NCI-H2029 (cell line): Measurements from ENCODE around the gene RAI14.
A peak's percentile ranks its signal among the peaks of the same experiment; 100 is the strongest.

ENCODE experiments used
- DNase-seq: peaks from one replicate; lab custom pipeline; 2025; lab: John Stamatoyannopoulos, UW

RAI14 gene

DNA sequence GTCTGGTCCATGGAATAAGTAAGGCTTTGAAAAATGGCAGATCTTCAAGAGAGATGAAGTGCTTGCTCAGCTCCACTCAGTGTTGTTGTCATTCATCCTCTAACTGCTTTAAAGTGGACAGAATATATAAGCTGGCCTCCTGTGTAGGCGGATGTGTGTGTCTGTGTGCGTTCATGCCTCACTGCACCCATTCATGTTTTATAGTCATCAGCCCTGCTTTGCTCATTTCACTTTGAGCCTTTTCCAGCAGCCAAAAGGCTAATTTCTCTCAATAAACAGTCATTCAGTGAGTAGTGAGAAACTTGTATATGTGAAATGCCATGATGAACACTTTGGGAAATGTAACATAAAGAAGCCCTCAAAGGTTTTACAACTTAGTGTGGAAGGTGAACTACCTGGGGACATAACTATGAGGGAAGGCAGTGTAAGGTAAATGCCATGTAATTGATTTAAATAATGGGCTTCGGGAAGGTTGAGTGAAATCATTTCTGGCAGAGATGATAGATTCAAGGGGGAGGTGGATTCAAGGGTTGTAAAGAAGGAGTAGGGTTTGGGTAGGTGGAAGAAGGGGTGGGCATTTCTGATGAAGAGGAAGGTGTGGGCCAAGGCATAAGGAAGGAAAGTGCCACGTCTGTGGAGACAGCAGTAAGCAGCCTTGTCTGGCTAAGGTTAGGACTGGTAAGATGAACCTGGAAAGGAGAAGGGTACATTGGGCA is 198.5 kb downstream of the RAI14 start:
- peak; percentile 89 for DNase-seq

DNA sequence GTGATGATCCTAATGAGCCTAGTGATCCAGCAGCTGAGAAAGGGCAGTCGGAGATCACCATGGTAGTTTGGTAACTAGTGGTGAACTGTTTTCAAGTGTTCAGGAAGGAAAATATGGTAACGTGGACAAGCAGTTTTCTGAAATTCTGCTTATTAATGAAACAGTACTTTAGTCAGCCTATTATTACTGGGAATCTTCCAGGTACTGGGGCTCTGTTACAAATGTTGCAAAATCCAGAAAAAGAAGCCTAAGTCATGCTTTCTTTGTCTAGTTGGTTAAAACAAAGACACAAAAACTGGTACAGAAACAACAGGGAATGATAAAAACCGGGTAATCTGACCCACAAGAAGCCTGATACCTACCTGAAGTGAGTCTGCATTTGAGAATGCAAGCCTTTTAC is 201.0 kb downstream of the RAI14 start:
- DNase-seq: no peak

DNA sequence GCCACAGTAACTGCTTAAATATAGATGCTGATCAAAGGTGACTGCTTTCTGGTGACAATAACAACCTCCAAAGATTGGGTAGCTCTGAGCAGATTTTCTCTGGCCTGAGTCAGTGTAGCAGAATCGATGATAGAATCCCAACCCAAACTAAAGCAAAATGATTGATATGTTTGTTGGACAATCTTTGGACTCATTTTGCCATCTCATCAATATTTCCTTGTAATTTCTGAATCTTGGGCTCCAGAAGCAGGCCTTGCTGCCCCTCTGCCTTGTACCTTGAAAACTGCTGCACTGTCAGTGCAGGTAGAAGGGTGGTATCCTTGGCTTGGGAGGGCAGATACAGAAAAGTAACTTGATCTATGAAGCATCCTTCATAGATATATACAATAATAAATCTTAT is 201.8 kb downstream of the RAI14 start:
- DNase-seq: no peak

DNA sequence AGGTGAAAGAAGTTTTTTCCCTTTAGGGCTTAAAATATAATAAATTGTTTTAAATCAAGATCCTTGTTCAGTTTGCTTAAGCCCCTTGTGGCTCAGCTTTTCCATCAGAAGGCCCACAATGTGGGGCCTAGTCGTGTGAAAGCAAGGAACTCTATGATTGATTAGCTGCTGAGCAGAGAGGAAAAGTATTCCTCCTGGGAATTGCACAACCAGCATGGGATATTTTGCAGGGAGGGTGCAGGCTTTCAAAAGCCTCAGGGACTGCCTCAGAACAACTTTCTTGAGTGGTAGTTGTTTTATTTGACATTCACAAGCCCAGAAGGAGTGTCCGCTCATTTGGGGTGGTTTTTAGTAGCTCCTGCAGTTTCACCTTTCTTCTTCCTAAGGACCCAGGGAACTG is 202.7 kb downstream of the RAI14 start:
- no peak for DNase-seq

DNA sequence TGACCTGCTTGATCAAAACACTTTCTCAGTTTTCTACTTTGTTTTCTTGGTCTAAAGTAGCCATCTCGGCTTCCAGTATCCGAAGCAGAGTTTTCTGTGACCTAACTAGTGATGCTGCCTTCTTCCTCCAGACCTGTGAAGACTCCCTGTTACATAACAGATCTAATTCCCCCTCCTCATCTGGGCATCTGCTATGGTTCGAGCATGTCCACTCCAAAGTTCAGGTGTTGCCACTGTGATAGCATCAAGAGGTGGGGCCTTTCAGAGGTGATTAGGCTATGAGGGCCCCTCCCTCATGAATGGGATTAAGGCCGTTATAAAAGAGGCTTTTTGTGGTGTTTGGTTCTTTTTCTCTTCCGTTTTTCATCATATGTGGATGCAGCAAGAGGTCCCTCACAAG is 203.1 kb downstream of the RAI14 start:
- DNase-seq: no peak

DNA sequence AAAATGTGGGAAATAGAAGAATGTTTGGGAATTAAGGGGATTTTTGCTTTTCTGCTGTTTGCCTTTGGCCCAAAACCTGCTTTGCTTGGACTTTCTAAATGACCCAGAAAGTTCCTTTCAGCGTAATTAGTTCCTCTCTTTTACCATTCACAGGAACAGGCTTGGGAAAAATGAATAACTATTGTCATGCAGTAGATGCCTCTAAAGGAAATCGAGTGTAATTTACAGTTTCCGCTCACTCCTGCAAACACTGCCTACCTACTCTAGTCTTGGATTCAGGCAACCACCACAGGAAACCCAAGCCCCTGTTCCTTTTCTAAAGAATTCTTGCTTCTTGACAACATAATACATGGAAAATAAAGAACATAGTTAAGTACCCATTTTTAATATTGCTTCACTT is 207.8 kb downstream of the RAI14 start:
- no peak for DNase-seq

DNA sequence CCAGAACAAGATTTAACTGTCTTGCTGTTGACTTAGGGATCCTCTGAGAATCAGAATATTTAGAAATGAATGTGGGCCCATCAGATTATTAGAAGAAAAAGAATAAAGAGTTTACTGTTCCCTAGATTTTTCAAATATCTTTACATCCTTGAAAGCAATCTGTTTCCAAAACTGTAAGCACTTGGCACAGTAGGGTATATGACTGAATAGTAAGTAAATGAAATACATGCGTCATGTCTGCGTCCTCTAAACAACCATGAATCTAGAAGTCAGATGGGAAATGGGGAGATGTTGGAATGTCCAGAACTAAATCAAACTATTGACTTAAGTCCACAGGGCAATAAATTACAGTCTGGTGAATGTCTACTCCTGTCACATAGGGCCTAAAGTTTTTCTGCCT is 209.0 kb downstream of the RAI14 start:
- no peak for DNase-seq

DNA sequence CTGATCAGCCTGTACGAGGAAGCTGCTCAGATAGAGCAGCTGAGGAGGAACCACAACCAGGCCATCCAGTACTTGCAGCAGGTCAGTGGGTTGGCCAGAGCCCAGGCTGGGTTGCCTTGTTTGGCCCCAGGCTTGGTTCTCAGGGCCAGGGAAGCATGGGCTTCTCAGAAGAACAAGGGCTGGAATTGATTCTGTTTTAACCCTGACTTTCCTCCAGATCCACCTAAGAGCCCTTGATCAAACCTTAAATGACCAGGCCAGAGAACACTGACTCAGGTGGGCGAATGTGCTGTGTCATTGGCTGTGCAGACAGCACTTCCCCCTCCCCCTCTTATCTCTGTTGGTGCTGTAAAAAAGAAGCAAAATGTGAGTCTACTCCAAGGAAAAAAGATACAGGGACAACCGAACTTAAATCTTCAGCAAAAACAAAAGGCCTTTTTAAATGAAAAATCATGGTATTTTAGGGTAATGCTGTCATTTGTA is 210.9 kb downstream of the RAI14 start:
- no peak for DNase-seq

DNA sequence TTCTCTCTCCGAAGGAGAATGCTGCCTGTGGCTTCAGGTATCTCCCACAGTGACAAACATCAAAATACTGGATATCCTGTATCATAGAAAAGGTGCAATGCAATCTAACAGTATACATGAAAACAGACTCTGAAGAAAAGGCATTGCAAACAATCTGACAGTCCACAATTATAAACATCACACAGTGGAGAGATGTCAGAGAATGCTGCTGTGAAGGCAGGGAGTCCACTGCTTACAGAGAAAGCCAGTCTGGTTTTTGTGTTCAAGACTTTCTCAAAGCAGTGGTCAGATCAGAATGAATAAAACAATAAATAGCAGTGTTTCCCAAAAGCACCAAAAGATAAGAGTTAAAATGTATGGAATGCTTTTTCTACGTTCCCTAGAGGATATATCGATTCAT is 211.5 kb downstream of the RAI14 start:
- no peak for DNase-seq

DNA sequence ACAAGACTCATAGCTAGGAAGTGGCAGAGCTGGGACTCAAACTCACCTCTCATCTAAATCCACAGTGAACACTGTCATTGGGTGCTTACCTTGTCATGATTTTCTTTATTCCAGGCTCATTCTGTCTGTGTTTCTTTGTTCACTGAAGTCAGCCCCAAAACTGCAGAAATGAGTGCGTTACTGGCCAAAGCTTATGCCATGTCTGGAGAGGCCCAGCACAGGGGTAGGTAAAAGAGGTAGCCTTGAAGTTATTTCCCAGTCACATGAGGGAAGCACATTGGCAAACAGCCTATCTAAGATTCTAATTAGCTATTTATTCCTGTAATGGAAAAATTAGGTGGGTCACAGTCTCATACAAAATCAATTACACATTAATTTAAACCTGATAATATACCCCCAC is 212.7 kb downstream of the RAI14 start:
- no peak for DNase-seq

DNA sequence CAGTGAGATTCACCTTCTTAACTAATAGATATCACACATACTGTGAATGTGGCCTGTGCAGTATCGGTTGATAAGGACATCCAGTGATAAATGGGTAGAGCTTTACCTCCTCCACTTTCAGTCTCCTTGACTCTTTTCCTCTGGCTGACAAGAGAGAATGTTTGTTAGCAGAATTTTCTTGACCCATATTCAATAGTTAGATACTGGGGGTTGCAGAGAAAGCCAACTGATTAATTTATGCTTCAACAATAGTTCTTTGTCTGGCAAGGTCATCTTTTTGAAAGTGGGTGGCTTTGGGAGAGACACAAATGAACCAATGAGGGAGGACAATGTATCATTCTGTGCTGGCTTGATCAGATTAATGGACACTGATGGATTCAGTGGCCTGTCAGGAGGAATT is 213.1 kb downstream of the RAI14 start:
- no peak for DNase-seq

DNA sequence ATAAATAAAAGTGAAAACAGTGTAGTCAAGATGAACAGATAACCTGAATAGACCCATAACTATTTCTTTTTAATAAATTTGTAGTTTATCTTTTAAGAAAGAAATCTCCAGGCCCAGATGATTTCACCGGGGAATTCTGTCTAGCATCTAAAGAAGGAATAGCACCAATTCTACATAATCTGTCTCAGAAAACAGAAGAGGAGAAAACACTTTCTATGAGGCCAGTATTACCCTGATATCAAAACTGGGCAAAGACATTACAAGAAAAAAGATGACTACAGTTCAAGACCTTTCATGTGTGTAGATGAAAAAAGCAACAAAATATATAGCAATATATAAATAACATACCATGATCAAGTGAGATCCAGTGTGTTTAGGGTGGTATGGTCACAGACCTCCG is 214.3 kb downstream of the RAI14 start:
- no peak for DNase-seq

DNA sequence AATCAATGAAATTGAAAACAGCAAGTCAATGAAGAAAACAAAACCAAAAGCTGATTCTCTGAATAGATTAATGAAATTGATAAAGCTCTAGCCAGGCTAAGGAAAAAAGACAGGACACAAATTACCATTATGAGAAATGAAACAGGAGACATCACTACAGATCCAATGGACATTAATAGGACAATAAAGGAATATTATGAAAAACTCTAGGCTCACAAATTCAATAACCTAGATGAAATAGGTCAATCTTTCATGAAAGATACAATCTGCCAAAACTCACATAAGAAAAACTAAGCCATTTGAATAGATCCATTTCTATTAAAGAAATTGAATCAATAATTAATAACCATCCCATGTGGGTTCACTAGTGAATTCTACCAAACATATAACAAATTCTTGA is 220.1 kb downstream of the RAI14 start:
- no peak for DNase-seq

DNA sequence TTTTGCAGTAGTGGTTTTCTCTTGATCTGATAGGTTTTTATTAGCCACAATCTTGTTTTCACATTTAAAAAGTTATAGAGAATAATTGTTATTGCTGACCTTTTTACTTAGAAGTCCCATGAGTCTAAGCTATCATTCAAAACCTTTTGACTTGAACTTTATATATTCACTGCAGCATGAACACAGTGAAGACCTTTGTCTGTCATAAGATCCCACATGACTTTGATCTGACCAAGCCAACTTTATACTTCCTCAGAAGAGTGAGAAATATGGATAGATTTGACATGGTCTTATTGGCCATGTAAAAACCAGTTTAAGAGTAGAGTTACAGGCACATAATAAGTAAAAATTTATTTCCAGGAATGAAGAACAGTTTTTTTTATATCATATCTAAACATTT is 225.1 kb downstream of the RAI14 start:
- no peak for DNase-seq
